Measurements from ENCODE around the gene KIRREL1.

The KIRREL1 gene

GRCh38 chr1:158007667-158008386 is 14.4 kb downstream of the KIRREL1 start:
- DNase-seq = no peak

GRCh38 chr1:158008630-158009029 is 15.2 kb downstream of the KIRREL1 start:
- no peak for DNase-seq

DNA sequence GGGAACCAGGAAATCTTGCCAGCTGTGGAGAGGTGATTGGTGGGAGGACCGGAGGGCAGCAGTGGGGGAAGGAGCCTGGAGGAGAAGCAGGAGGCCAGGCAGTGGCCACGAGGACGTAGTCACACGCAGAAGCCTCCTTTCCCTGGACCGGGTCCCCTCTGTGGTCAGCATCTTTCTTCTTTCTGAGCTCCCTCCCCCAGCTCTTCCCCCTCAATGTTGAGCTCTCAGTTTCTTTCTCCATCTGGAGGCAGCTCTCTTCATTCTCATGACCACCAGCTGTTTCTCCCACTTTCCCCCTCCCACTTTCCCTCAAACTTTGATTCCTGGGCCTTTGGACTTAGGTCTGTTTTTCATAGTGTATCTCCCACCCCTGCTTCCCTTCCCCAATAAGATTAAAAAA is 18.3 kb downstream of the KIRREL1 start:
- DNase-seq = no peak

DNA sequence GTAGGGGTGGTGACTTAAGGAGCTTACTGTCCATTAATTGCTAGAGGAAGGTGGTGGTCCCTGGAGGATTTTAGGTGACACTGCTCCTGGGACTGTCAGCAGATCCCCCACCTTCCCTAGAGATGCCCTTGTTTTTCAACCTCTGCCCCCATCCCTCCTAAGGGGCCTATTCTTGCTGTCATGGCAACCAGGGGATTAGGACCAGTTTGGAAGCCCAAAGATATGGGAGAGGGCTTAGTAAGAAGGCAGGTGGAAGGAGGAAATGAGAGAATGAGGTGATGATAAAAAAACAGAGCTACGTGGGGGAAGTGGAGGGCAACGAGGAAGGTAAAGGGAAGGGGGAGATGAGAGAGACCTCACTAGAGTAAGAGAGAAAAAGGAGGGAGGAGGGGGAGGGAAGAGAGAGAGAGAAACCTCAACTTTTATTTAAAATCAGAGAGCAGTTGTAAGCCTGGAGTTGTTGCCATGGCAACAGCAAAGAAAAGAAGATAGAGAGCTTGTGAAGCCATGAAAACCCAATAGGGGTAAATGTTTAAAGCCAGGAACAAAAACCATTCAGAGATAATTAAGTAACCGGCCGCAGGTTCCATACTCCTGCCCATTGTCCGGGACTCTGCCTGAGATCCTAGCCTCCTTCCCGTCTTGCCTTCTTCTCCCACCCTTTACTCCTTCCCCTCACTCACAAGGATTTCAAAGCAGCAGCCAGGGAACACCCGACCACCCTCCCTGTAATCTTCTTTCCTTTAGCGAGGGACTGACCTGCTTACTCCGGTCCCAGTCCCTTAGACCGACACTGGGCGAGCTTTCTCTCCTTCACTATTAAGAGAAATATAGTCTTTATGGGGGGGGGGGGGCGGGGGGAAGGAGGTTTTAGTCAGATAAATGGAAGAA is 20.6 kb downstream of the KIRREL1 start:
- DNase-seq = no peak

GRCh38 chr1:158014731-158015320 is 21.4 kb downstream of the KIRREL1 start:
- DNase-seq = no peak

DNA sequence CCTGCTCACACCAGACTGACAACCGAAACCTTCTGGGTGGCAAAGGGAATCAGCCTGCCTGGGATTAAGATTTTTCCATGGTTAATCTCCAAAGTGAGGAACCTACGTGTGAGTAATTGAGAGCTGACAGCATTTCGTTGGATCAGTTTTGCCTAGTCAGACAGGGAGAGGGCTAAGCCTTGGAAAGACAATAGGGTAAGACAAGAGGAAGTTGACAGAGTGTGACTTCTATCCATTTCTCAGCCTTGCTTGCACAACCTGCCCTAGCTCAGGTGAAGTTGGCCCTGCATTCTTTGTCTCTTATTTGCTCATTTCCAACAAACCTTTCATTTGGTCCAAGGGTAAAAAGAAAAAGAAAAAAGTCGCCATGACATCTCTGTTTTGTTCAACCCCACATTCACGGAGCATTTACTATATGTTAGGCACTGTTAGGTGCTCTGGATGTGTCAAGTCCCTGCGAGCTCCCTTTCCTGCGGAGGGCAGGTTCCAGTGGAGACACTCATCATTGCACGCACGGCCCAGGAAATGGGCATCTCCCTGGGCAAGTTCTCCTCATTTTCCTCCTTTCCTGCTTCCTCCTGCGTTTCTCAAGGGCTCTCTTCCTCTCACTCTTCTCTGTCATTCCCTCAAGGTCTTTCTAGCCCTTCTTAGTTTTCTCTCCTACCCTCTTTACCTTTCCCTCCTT is 23.3 kb downstream of the KIRREL1 start:
- no peak for DNase-seq

- DNase-seq = no peak
Observed at GRCh38 chr1:158017800-158018595, 24.6 kb downstream of the KIRREL1 start.

GRCh38 chr1:158019171-158019868 is 25.9 kb downstream of the KIRREL1 start:
- DNase-seq = no peak

DNA sequence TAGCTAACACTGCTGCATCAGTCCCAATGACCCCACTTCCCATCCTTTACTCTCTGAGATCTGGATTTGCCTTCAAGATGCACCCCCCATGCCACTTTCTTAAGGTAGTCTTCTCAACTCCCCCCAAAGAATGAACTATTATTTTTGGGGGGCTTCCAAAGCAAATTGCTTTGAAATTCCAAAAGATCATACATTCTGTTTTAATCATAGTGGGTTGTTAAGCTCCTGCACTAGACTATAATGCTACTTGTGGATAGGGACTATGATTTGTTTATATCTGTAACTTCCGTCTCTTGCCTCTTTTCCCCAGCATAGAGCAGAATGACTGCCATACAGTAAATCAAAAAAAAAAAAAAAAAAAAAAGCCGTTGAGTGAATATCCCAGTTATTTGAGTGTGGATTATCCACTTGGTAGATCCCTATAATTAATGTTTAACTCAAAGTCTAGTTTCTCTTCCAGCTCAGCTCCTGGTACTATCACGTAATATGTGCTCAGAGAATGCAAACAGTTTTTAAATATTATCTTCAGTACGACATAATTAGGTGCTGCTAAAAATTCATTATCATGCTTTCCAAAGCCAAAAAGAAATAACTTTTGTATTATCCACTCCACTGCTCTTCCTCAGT is 26.9 kb downstream of the KIRREL1 start:
- DNase-seq = no peak

- no peak for DNase-seq
Observed at GRCh38 chr1:158020886-158021620, 27.6 kb downstream of the KIRREL1 start.

GRCh38 chr1:158021721-158022120 is 28.3 kb downstream of the KIRREL1 start:
- DNase-seq = no peak

GRCh38 chr1:158022554-158023312 is 29.3 kb downstream of the KIRREL1 start:
- no peak for DNase-seq

- no peak for DNase-seq
Observed at GRCh38 chr1:158024737-158025136, 31.3 kb downstream of the KIRREL1 start.

DNA sequence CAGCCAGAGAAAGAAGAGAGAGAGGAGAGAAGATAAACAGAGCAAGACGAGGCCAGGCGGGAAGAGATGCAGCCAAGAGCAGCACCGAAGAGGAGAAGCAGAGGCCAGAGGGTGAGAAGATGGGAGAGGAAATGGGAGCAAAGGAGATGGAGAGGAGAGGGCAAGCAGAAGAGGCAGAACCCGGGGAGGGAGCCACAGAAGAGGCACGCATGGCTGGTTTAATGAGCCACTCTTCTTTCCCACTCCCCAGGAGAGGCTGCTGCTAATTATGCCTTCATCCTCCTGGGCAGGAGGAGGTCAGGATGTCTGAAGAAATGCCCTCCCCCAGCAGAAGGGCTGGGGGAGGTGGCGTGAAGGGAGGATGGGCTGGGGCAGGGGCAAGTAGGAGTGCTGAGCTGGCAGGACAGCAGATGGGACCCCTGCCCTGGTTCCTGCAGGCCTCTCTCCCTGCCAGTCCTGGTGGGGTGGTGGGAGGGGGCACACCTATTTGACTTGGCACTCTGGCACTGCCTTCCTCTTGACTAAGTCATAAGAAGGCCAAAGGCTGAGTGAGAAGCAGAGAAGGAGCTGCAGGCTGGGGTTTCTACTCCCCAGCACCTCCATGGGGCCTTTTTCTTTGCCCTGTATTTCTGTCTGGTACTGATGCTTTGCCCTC is 32.3 kb downstream of the KIRREL1 start:
- no peak for DNase-seq

DNA sequence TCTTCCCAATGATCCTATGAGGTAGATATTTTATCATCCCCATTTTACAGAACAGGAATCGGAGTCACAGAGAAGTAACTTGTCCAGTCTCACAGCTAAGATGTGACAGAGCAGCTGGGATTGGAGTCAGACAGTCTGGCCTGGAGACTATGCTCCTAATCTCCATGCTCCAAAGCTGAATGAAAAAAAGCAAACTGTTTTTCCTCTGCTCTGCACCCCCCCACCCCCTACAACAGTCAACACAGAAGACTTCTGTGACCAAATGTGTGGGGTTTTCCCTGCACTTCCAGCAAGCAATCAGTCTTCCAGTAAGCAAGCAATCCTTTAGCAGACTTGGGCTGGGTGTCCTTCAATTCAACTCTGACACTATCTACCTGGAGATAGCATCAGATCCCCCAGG is 33.2 kb downstream of the KIRREL1 start:
- no peak for DNase-seq

DNA sequence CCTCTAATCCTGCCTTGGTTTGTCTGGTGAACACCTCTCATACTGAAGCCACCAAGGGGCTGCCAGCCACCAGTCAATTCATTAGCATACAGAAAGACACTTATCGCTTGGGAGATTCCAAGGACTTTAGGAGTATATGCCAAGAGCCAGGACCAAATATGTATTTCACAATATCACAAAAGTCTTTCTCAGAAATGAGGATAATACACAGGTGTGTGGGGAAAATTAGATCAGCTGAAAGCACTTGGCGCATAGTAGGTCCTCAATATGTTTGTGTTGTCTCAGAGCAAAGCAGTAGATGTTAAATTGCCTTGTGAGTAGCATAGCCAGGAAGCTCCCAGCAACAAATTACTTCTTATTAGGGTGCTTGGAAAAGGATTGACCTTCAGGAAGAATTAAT is 34.1 kb downstream of the KIRREL1 start:
- no peak for DNase-seq

- no peak for DNase-seq
Observed at GRCh38 chr1:158028969-158029368, 35.5 kb downstream of the KIRREL1 start.

DNA sequence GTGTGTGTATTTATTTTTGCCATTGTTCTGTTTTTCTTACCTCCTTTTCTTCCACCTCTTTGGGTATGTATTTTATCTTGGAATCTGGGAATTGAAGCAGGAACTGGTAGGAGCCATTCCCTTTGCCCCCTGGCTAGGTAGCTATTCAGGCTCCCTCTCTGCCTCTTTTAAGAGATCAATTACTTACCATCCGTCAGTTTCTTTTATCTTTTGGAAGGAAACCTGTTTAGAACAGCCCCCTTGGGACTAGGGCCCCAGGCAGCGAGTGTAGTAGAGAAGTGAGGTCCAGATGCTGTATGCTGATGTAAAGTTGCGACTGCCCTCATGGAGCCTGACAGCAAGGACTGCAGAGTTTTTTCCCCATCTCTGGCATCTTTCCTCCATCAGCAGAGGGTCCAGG is 41.6 kb downstream of the KIRREL1 start:
- DNase-seq = no peak

DNA sequence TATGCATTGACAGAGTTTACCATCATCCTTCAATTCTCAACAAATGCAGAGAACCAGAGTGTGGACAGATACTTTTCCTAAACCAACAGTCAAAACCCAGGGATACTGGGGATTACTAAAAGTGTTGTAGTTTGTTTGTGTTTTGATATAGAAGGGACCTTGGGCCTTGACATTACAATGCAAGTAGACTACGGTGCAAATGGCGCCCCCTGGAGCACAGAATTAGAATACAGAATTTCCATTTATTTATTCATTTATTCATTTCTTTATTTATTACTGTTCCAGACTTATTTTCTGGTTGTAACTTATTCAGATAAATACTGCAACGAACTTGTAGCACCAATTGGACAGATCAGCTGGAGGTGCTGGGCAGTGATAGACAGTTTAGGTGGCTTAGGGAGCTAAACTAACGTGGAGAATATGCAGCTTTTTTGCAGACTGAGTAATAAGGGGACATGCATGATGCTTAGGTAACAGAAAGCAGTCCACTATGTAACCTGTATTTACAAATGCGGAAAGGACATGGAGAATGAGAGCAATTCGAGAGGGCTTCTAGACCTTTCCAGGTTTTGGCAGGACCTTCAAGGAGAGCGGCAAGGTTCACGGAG is 42.6 kb downstream of the KIRREL1 start:
- DNase-seq = no peak
